NCI-H1436 treated with DMSO at 0.1 percent for 48 hours (cell line): Measurements from ENCODE around the gene NR2E1.

ENCODE experiments used
- DNase-seq: peaks from one replicate; lab custom pipeline; 2025; lab: John Stamatoyannopoulos, UW

Gene NR2E1

GRCh38 chr6:108209738-108210137 is 43.9 kb downstream of the NR2E1 start:
- no peak for DNase-seq

GRCh38 chr6:108210556-108210955 is 44.7 kb downstream of the NR2E1 start:
- no peak for DNase-seq

- DNase-seq = no peak
These were observed 45.8 kb downstream of the NR2E1 start for GRCh38 chr6:108211671-108212070.

GRCh38 chr6:108222064-108222463 is 56.2 kb downstream of the NR2E1 start:
- no peak for DNase-seq

- no peak for DNase-seq
These were observed 56.7 kb downstream of the NR2E1 start for GRCh38 chr6:108222504-108222903.

- DNase-seq = no peak
These were observed 61.5 kb downstream of the NR2E1 start for GRCh38 chr6:108227290-108227689.

- no peak for DNase-seq
These were observed 62.6 kb downstream of the NR2E1 start for GRCh38 chr6:108228416-108228815.

- no peak for DNase-seq
These were observed 69.3 kb downstream of the NR2E1 start for GRCh38 chr6:108235127-108235526.

GRCh38 chr6:108236791-108237190 is 71.0 kb downstream of the NR2E1 start:
- DNase-seq = no peak

GRCh38 chr6:108238322-108238721 is 72.5 kb downstream of the NR2E1 start:
- no peak for DNase-seq
